ENCODE measurements around the gene GTPBP6. TPM values are rescaled to one million over a fixed set of nuclear protein-coding genes. Genes with fewer than 3 reads are reported as not detected.
"Not testable (repeated sequence)": the region's sequence is repeated elsewhere in the genome, so short reads cannot be mapped to it uniquely, and the experiment has no call there.

Gene GTPBP6
- total RNA-seq, 1 experiment from 2014 or later: 72.4 TPM

GRCh38 chrX:281166-281999, 37.2 kb downstream of the GTPBP6 start, which contains the start of gene PLCXD1:
TSS of gene PLCXD1 (plus strand) at chrX:281381. CDS start at chrX:284188, 2,807 bp downstream.
- Mint-ChIP-seq H3K27ac (ENCODE audit: unreplicated experiment) (peak within 1 kb of the TSS; percentile 23), H3K36me3 (ENCODE audit: insufficient read depth, unreplicated experiment) (peaks cover 47% of the 10 kb centered on the region), H3K27me3 (ENCODE audit: insufficient read depth, unreplicated experiment) (no peaks in the 10 kb centered on the region), H3K4me1 (ENCODE audit: low read depth, unreplicated experiment) (peaks cover 14% of the 10 kb centered on the region), H3K4me3 (ENCODE audit: unreplicated experiment) (peak within 1 kb of the TSS; percentile 53), H3K9me3 (ENCODE audit: unreplicated experiment) (no peaks in the 10 kb centered on the region)
- H3K9me3 ChIP-seq: no peaks in the 10 kb centered on the region
- peaks cover 8% of the 10 kb centered on the region for H3K36me3 ChIP-seq (ENCODE audit: control insufficient read depth, insufficient read depth, low read length)
- ChIA-PET CTCF (no interaction called here), POLR2A (no interaction called here)
- BruUV-seq (replicated peaks): no TSS peak
- H3K4me3 ChIP-seq (ENCODE audit: low read depth, low read length): peak within 1 kb of the TSS; percentile 30
- H3K4me1 ChIP-seq: peaks cover 19% of the 10 kb centered on the region; the same call in 1 of the 2 replicates
- peak; percentile 73 to 84 for DNase-seq
- intact Hi-C loops (cut with micrococcal nuclease; ENCODE audit: unreplicated experiment): no loop called here
- no peaks in the 10 kb centered on the region for H3K27me3 ChIP-seq (replicated peaks; ENCODE audit: control insufficient read depth, insufficient read depth, low read length)
- no peak for TF ChIP-seq CTCF (IDR thresholded peaks at IDR 0.05; ENCODE audit: insufficient read depth in 1 of 2, low read depth in 1 of 2, low read length in 1 of 2, severe bottlenecking in 1 of 2, unreplicated experiment in 1 of 2)

- Mint-ChIP-seq H3K36me3 (ENCODE audit: insufficient read depth, unreplicated experiment) (peaks cover 43% of the 10 kb centered on the region), H3K4me1 (ENCODE audit: low read depth, unreplicated experiment) (peaks cover 14% of the 10 kb centered on the region)
- CTCF ChIA-PET; DNase-seq; H3K4me3 ChIP-seq (ENCODE audit: low read depth, low read length); H3K36me3 ChIP-seq (ENCODE audit: control insufficient read depth, insufficient read depth, low read length); H3K9me3 ChIP-seq; H3K27me3 Mint-ChIP-seq (ENCODE audit: insufficient read depth, unreplicated experiment); H3K9me3 Mint-ChIP-seq (ENCODE audit: unreplicated experiment); H3K27me3 ChIP-seq (replicated peaks; ENCODE audit: control insufficient read depth, insufficient read depth, low read length); H3K4me3 Mint-ChIP-seq (ENCODE audit: unreplicated experiment); H3K27ac Mint-ChIP-seq (ENCODE audit: unreplicated experiment); BruUV-seq (replicated peaks); POLR2A ChIA-PET; intact Hi-C loops (cut with micrococcal nuclease; ENCODE audit: unreplicated experiment): not testable (repeated sequence)
- H3K4me1 ChIP-seq: peaks cover 21% of the 10 kb centered on the region; the same call in 1 of the 2 replicates
Observed at GRCh38 chrX:280722-281121, 37.9 kb downstream of the GTPBP6 start.

GRCh38 chrX:279757-280604, 38.6 kb downstream of the GTPBP6 start:
- DNase-seq; CTCF ChIA-PET; BruUV-seq (replicated peaks); H3K4me3 ChIP-seq (ENCODE audit: low read depth, low read length); H3K27me3 ChIP-seq (replicated peaks; ENCODE audit: control insufficient read depth, insufficient read depth, low read length); H3K9me3 ChIP-seq; POLR2A ChIA-PET; intact Hi-C loops (cut with micrococcal nuclease; ENCODE audit: unreplicated experiment); H3K27me3 Mint-ChIP-seq (ENCODE audit: insufficient read depth, unreplicated experiment); H3K9me3 Mint-ChIP-seq (ENCODE audit: unreplicated experiment); H3K4me3 Mint-ChIP-seq (ENCODE audit: unreplicated experiment); H3K36me3 ChIP-seq (ENCODE audit: control insufficient read depth, insufficient read depth, low read length): not testable (repeated sequence)
- Mint-ChIP-seq H3K36me3 (ENCODE audit: insufficient read depth, unreplicated experiment) (peaks cover 35% of the 10 kb centered on the region), H3K27ac (ENCODE audit: unreplicated experiment) (peak overlapping the region; percentile 69), H3K4me1 (ENCODE audit: low read depth, unreplicated experiment) (peaks cover 14% of the 10 kb centered on the region)
- H3K4me1 ChIP-seq: peaks cover 26% of the 10 kb centered on the region; the same call in 1 of the 2 replicates

All from Caco-2 (cell line).